Tibial artery (tissue), 4 donors: ENCODE data around the gene AVPI1.
"Not testable (repeated sequence)": the region's sequence is repeated elsewhere in the genome, so short reads cannot be mapped to it uniquely, and the experiment has no call there.

ENCODE experiments used
- DNase-seq, 2 donors: peaks; one replicate each; pipeline ENCODE4 v3.0.0-alpha.2; 2019
- H3K27ac ChIP-seq, 2 donors: fragments of 200-600 bp; sonication (generic) in 1 of 2; 1 replicate in 1 of 2; 2 replicates in 1 of 2; pipeline ENCODE4 v1.5.1; 2018 to 2019; ENCODE audit warnings: mild to moderate bottlenecking in 1 of 2
- H3K27me3 ChIP-seq, 2 donors: fragments of 200-600 bp; sonication (generic) in 1 of 2; one replicate each; pipeline versions ENCODE4 v1.5.1 to v1.6.0; 2016 to 2019
- H3K36me3 ChIP-seq, 3 donors: fragments of 200-600 bp; sonication (generic) in 2 of 3; one replicate each; pipeline ENCODE4 v1.5.1; 2016 to 2019; ENCODE audit warnings: mild to moderate bottlenecking in 2 of 3
- H3K4me1 ChIP-seq, 4 donors: fragments of 200-600 bp; sonication (generic) in 2 of 4; 1 replicate in 3 of 4; 2 replicates in 1 of 4; pipeline ENCODE4 v1.5.1; 2016 to 2019
- H3K4me3 ChIP-seq, 2 donors: fragments of 200-600 bp; sonication (generic) in 1 of 2; 1 replicate in 1 of 2; 2 replicates in 1 of 2; pipeline ENCODE4 v1.5.1; 2018 to 2019; ENCODE audit warnings: mild to moderate bottlenecking in 2 of 2
- H3K9me3 ChIP-seq, 3 donors: fragments of 200-600 bp; sonication (generic) in 1 of 3; one replicate each; pipeline ENCODE4 v1.5.1; 2016 to 2019
- CTCF ChIP-seq, 2 experiments: fragments of 200-600 bp in 1 of 2; fragments of 450-650 bp in 1 of 2; IDR thresholded peaks; one replicate each; pipeline ENCODE4 v1.5.1; 2017 to 2019; ENCODE audit warnings: antibody characterized with exemption in 2 of 2, mild to moderate bottlenecking in 1 of 2, moderate library complexity in 1 of 2
- intact Hi-C: fragments of 100-400 bp; cut with DNase I; formaldehyde crosslinking; loops from one replicate; pipeline ENCODE4 v1.15.0; 2023; ENCODE audit warnings: low total_unique reads

The AVPI1 gene

GRCh38 chr10:97705006-97705670, 18.1 kb upstream of the AVPI1 start:
- intact Hi-C loops = no loop called here
- no peak for TF ChIP-seq CTCF (IDR thresholded peaks at IDR 0.05)
- Histone ChIP-seq H3K27ac (no peak overlapping the region), H3K9me3 (no peaks in the 10 kb centered on the region), H3K36me3 (no peaks in the 10 kb centered on the region), H3K27me3 (no peaks in the 10 kb centered on the region), H3K4me3 (no peak overlapping the region), H3K4me1 (peaks cover 4 to 41% (median 28%) of the 10 kb centered on the region in 4 donors)
- DNase-seq = peak in 1 of 2 donors; percentile 21

- no peak for TF ChIP-seq CTCF (IDR thresholded peaks at IDR 0.05)
- intact Hi-C loops = no loop called here
- H3K4me1 ChIP-seq = peaks cover 4 to 34% (median 23%) of the 10 kb centered on the region in 4 donors
- no peak for DNase-seq
- no peak overlapping the region for H3K4me3 ChIP-seq
- no peaks in the 10 kb centered on the region for H3K36me3 ChIP-seq
- H3K9me3 ChIP-seq = no peaks in the 10 kb centered on the region
- no peaks in the 10 kb centered on the region for H3K27me3 ChIP-seq
- H3K27ac ChIP-seq = no peak overlapping the region
Measured at GRCh38 chr10:97704341-97704740, 17.3 kb upstream of the AVPI1 start.

GRCh38 chr10:97703398-97704067, 16.5 kb upstream of the AVPI1 start:
- no peak overlapping the region for H3K27ac ChIP-seq
- H3K4me1 ChIP-seq = peaks cover 4 to 27% (median 17%) of the 10 kb centered on the region in 4 donors
- H3K27me3 ChIP-seq = no peaks in the 10 kb centered on the region
- no peaks in the 10 kb centered on the region for H3K36me3 ChIP-seq
- no peak overlapping the region for H3K4me3 ChIP-seq
- DNase-seq = peak in 1 of 2 donors; percentile 23
- no peak for TF ChIP-seq CTCF (IDR thresholded peaks at IDR 0.05)
- intact Hi-C loops = no loop called here
- H3K9me3 ChIP-seq = no peaks in the 10 kb centered on the region

- Histone ChIP-seq H3K4me1 (peaks cover 0 to 11% (median 5%) of the 10 kb centered on the region in 4 donors), H3K27me3 (no peaks in the 10 kb centered on the region), H3K4me3 (no peak overlapping the region), H3K36me3 (no peaks in the 10 kb centered on the region), H3K27ac (no peak overlapping the region), H3K9me3 (no peaks in the 10 kb centered on the region)
- intact Hi-C loops = no loop called here
- TF ChIP-seq CTCF (IDR thresholded peaks at IDR 0.05) = peak; percentile 86 to 91
- DNase-seq = peak in 1 of 2 donors; percentile 61
Measured at GRCh38 chr10:97701438-97702069, 14.5 kb upstream of the AVPI1 start.

GRCh38 chr10:97698072-97698655, 11.1 kb upstream of the AVPI1 start:
- H3K4me3 ChIP-seq, DNase-seq, H3K9me3 ChIP-seq, H3K27ac ChIP-seq, H3K36me3 ChIP-seq, H3K27me3 ChIP-seq: not testable (repeated sequence)
- peaks cover 0 to 12% (median 5%) of the 10 kb centered on the region in 4 donors for H3K4me1 ChIP-seq
- intact Hi-C loops = loop anchor here (5.0 kb wide), 1 partner anchor 34 kb away; no protein-coding TSS in a partner anchor
